Nephron (organoid): ENCODE results near the gene KIF22.

Source experiments
- H3K27ac Mint-ChIP-seq, 3 experiments: 2 replicates each; pipeline ENCODE4 v1.8.0; 2020; ENCODE audit warnings: mixed read lengths in 3 of 3, mild to moderate bottlenecking in 2 of 3, moderate library complexity in 1 of 3
- H3K27me3 Mint-ChIP-seq: 2 replicates; pipeline ENCODE4 v1.8.0; 2021; ENCODE audit warnings: low read depth, mild to moderate bottlenecking, moderate library complexity, mixed read lengths
- H3K36me3 Mint-ChIP-seq: 2 replicates; pipeline ENCODE4 v1.8.0; 2020; ENCODE audit warnings: low read depth, mixed read lengths
- H3K4me1 Mint-ChIP-seq: 2 replicates; pipeline ENCODE4 v1.8.0; 2020; ENCODE audit warnings: mixed read lengths
- H3K4me3 Mint-ChIP-seq, 3 experiments: 2 replicates each; pipeline ENCODE4 v1.8.0; 2020; ENCODE audit warnings: mild to moderate bottlenecking in 3 of 3, mixed read lengths in 3 of 3, moderate library complexity in 2 of 3
- H3K9me3 Mint-ChIP-seq: 2 replicates; pipeline ENCODE4 v1.8.0; 2020; ENCODE audit warnings: mixed read lengths
- TF ChIP-seq, protein P1 (sequence below), 3 experiments: fragments of 200-600 bp; sonication (generic); IDR thresholded peaks; one replicate each; pipeline ENCODE4 v1.5.0; 2021; ENCODE audit warnings: antibody characterized with exemption in 3 of 3; ENCODE audit not compliant: unreplicated experiment in 3 of 3

The KIF22 gene

DNA sequence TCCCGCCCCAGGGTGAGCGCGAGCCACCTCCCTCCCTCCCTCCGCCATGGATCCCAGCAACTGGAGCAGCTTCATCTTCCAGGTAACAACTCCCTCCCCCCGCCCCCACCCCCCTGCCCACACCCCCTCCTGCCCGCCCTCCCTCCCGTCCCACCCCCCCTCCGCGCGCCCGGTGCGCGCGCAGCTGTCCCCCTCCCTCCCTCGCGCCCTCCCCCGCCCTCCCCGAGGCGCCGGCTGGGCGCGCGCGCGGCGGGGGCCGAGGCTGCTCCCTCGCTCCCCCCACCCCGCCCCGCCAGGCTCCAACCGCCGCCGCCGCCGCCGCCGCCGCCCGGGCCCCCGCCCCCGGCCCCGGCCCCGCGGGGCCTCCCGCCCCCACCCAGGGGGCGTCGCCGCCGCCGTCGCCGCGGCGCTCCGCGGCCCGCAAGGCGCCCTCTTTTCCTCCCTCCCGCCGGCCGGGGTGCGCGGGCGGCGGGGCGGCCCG, 15.6 kb downstream of the KIF22 start, which contains the start of gene MAZ:
MAZ (plus strand) TSS at position 431 of the 481 bp plus-strand sequence. CDS start 173 bp downstream, outside the sequence.
- Mint-ChIP-seq H3K36me3 (peaks cover 24% of the 10 kb centered on the region), H3K27ac (peak within 1 kb of the TSS; percentile 98 to 99 (median 98)), H3K4me3 (peak within 1 kb of the TSS; percentile 96 to 100 (median 97)), H3K4me1 (peaks cover 66% of the 10 kb centered on the region), H3K27me3 (no peaks in the 10 kb centered on the region), H3K9me3 (no peaks in the 10 kb centered on the region)
- TF ChIP-seq, protein P1, sequence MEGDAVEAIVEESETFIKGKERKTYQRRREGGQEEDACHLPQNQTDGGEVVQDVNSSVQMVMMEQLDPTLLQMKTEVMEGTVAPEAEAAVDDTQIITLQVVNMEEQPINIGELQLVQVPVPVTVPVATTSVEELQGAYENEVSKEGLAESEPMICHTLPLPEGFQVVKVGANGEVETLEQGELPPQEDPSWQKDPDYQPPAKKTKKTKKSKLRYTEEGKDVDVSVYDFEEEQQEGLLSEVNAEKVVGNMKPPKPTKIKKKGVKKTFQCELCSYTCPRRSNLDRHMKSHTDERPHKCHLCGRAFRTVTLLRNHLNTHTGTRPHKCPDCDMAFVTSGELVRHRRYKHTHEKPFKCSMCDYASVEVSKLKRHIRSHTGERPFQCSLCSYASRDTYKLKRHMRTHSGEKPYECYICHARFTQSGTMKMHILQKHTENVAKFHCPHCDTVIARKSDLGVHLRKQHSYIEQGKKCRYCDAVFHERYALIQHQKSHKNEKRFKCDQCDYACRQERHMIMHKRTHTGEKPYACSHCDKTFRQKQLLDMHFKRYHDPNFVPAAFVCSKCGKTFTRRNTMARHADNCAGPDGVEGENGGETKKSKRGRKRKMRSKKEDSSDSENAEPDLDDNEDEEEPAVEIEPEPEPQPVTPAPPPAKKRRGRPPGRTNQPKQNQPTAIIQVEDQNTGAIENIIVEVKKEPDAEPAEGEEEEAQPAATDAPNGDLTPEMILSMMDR (IDR thresholded peaks at IDR 0.05; ENCODE audit: unreplicated experiment in 3 of 3): no peak

DNA sequence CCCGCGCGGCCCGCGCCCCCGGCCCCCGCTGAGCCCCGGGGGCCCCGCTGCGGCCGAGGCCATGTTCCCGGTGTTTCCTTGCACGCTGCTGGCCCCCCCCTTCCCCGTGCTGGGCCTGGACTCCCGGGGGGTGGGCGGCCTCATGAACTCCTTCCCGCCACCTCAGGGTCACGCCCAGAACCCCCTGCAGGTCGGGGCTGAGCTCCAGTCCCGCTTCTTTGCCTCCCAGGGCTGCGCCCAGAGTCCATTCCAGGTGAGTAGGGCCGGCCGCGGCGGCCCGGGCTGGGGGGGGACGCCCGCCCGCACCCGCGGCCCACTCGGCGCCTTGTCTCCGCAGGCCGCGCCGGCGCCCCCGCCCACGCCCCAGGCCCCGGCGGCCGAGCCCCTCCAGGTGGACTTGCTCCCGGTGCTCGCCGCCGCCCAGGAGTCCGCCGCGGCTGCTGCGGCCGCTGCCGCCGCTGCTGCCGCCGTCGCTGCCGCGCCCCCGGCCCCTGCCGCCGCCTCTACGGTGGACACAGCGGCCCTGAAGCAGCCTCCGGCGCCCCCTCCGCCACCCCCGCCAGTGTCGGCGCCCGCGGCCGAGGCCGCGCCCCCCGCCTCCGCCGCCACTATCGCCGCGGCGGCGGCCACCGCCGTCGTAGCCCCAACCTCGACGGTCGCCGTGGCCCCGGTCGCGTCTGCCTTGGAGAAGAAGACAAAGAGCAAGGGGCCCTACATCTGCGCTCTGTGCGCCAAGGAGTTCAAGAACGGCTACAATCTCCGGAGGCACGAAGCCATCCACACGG, 16.3 kb downstream of the KIF22 start:
- peak overlapping the region; percentile 82 to 92 (median 92) for H3K4me3 Mint-ChIP-seq

DNA sequence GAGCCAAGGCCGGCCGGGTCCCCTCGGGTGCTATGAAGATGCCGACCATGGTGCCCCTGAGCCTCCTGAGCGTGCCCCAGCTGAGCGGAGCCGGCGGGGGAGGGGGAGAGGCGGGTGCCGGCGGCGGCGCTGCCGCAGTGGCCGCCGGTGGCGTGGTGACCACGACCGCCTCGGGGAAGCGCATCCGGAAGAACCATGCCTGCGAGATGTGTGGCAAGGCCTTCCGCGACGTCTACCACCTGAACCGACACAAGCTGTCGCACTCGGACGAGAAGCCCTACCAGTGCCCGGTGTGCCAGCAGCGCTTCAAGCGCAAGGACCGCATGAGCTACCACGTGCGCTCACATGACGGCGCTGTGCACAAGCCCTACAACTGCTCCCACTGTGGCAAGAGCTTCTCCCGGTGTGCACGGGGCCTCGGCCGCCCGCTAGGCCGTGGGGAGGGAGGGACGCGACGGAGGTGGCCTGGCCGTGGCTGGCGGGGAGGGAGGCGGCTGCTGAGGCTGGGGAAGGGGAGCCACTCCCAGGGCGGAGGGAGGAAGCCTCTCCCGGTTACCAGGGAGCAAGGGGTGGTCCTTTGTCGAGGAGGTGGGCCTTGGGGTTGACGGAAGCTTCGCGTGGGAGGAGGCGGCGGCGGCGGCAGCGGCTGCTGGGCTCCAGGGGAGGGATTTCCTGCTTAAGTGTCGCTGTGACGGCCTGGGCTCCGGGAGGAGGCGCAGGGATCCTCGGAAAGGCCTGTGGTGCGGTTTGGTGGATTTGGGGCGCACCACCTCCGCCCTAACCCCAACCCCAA, 17.1 kb downstream of the KIF22 start:
- peak overlapping the region; percentile 92 to 98 (median 94) for H3K27ac Mint-ChIP-seq
- TF ChIP-seq, protein P1 (IDR thresholded peaks at IDR 0.05; ENCODE audit: unreplicated experiment in 3 of 3): peak; percentile 41 to 52 (median 49)
- H3K9me3 Mint-ChIP-seq: no peaks in the 10 kb centered on the region
- H3K27me3 Mint-ChIP-seq: no peaks in the 10 kb centered on the region
- H3K4me1 Mint-ChIP-seq: peaks cover 59% of the 10 kb centered on the region
- peak overlapping the region; percentile 82 to 92 (median 92) for H3K4me3 Mint-ChIP-seq
- peaks cover 14% of the 10 kb centered on the region for H3K36me3 Mint-ChIP-seq

More for the DNA sequence above, 16.3 kb downstream of the KIF22 start:
- H3K4me1 Mint-ChIP-seq: peaks cover 61% of the 10 kb centered on the region
- peaks cover 17% of the 10 kb centered on the region for H3K36me3 Mint-ChIP-seq
- no peaks in the 10 kb centered on the region for H3K9me3 Mint-ChIP-seq
- peak overlapping the region; percentile 92 to 98 (median 94) for H3K27ac Mint-ChIP-seq
- TF ChIP-seq, protein P1 (IDR thresholded peaks at IDR 0.05; ENCODE audit: unreplicated experiment in 3 of 3): no peak
- H3K27me3 Mint-ChIP-seq: no peaks in the 10 kb centered on the region

DNA sequence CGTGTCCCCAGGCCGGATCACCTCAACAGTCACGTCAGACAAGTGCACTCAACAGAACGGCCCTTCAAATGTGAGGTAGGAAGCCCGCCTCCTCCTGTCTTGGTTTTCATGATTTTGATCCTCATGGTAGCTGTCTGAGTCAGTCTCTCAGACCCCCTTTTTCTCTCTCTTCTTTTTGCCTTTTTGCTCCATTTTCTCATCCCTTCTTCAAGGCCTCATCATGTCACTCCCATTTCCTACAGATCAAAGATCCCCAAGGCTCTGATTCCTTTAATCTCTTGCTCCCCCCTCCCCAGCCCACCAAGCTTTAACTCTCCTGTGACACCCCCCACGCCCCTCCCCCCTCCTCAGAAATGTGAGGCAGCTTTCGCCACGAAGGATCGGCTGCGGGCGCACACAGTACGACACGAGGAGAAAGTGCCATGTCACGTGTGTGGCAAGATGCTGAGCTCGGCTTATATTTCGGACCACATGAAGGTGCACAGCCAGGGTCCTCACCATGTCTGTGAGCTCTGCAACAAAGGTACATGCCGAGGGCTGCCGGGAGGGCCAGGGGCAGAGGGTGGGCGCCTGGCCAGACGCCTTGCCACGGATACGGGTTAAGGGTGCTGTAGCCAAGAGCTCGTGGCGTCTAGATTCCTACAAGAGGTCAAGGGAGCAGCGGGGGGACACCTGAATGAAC, 17.8 kb downstream of the KIF22 start:
- TF ChIP-seq, protein P1 (IDR thresholded peaks at IDR 0.05; ENCODE audit: unreplicated experiment in 3 of 3): no peak
- no peaks in the 10 kb centered on the region for H3K27me3 Mint-ChIP-seq
- peaks cover 13% of the 10 kb centered on the region for H3K36me3 Mint-ChIP-seq
- H3K9me3 Mint-ChIP-seq: no peaks in the 10 kb centered on the region
- H3K4me3 Mint-ChIP-seq: peak overlapping the region; percentile 82 to 92 (median 92)
- H3K27ac Mint-ChIP-seq: peak overlapping the region; percentile 92 to 98 (median 94)
- H3K4me1 Mint-ChIP-seq: peaks cover 52% of the 10 kb centered on the region

- Mint-ChIP-seq H3K4me3 (peak overlapping the region; percentile 82 to 92 (median 92)), H3K27ac (peak overlapping the region; percentile 86 to 98 (median 92)), H3K4me1 (peaks cover 43% of the 10 kb centered on the region), H3K9me3 (no peaks in the 10 kb centered on the region), H3K27me3 (no peaks in the 10 kb centered on the region), H3K36me3 (peaks cover 10% of the 10 kb centered on the region)
- TF ChIP-seq, protein P1 (IDR thresholded peaks at IDR 0.05; ENCODE audit: unreplicated experiment in 3 of 3): no peak
Observed at GRCh38 chr16:29809031-29809747, 18.6 kb downstream of the KIF22 start.
